Small intestine (tissue), 7 donors: ENCODE results near the gene USP33. TPM values are rescaled to one million over a fixed set of nuclear protein-coding genes. Genes with fewer than 3 reads are reported as not detected.
"Not testable (repeated sequence)": the region's sequence is repeated elsewhere in the genome, so short reads cannot be mapped to it uniquely, and the experiment has no call there.

Source experiments
- DNase-seq, 2 donors: peaks; one replicate each; pipeline versions ENCODE4 v3.0.0 to v3.0.0-alpha.2; 2013
- FAIRE-seq: peaks from 2 replicates; lab custom pipeline; 2012; peaks lifted over from hg19 to GRCh38; lab: Jason Lieb, UNC
- H3K27ac ChIP-seq, 3 donors: one replicate each; pipeline ENCODE4 v1.5.1; 2013; ENCODE audit warnings: low read length in 2 of 3, mild to moderate bottlenecking in 2 of 3, control low read depth in 1 of 3, inconsistent platforms in 1 of 3, low read depth in 1 of 3, moderate library complexity in 1 of 3
- H3K27me3 ChIP-seq, 3 donors: one replicate each; pipeline ENCODE4 v1.6.1; 2013; ENCODE audit warnings: low read length in 3 of 3, inconsistent platforms in 1 of 3; ENCODE audit not compliant: control insufficient read depth in 3 of 3, insufficient read depth in 3 of 3
- H3K36me3 ChIP-seq, 3 donors: one replicate each; pipeline ENCODE4 v1.6.1; 2013; ENCODE audit warnings: low read length in 3 of 3, inconsistent platforms in 1 of 3, low read depth in 1 of 3, mild to moderate bottlenecking in 1 of 3, moderate library complexity in 1 of 3; ENCODE audit not compliant: control insufficient read depth in 3 of 3, insufficient read depth in 2 of 3
- H3K4me1 ChIP-seq, 3 donors: one replicate each; pipeline ENCODE4 v1.6.1; 2013; ENCODE audit warnings: low read length in 2 of 3, inconsistent platforms in 1 of 3, low read depth in 1 of 3, mild to moderate bottlenecking in 1 of 3, moderate library complexity in 1 of 3; ENCODE audit not compliant: control insufficient read depth in 3 of 3, insufficient read depth in 2 of 3
- H3K4me3 ChIP-seq, 3 donors: one replicate each; pipeline ENCODE4 v1.5.1; 2013; ENCODE audit warnings: low read length in 3 of 3, control low read depth in 1 of 3, inconsistent platforms in 1 of 3, low read depth in 1 of 3, mild to moderate bottlenecking in 1 of 3, moderate library complexity in 1 of 3
- H3K9me3 ChIP-seq, 2 donors: one replicate each; pipeline ENCODE4 v1.6.1; 2013; ENCODE audit warnings: low read depth in 1 of 2, low read length in 1 of 2; ENCODE audit not compliant: control insufficient read depth in 2 of 2, insufficient read depth in 1 of 2
- WGBS, 3 donors: extraction: QIAGEN DNeasy Blood & Tissue Kit; methylation state at CpG; one replicate each; pipeline ENCODE4 v1.1.7; 2013; 5-methylcytosine and 5-hydroxymethylcytosine counted together
- polyA plus RNA-seq, 4 donors: library from polyadenylated mRNA; stranded (reverse) in 3 of 4; unstranded in 1 of 4; fragments of 200-250 nt in 3 of 4; fragments of 120-200 nt in 1 of 4; gene quantifications; one replicate each; pipeline versions ENCODE4 v1.2.1 to v1.2.3, GENCODE V29; 2013
- donor health status: healthy with polysubstance abuse.
- donor health status: control.
- donor health status: control.
- donor health status: Bipolar disorder and iron deficiency.
- donor health status: healthy.

The USP33 gene
- polyA plus RNA-seq, 4 donors, result 23.8 to 54.8 (median 28.2) TPM

GRCh38 chr1:77718181-77718580 lies 41.5 kb downstream of the USP33 start:
- Histone ChIP-seq H3K4me1 (no peaks in the 10 kb centered on the region), H3K27ac (no peak overlapping the region), H3K36me3 (peaks cover 18 to 36% (median 18%) of the 10 kb centered on the region in 3 donors), H3K27me3 (no peaks in the 10 kb centered on the region), H3K9me3 (peaks cover 0 to 8% of the 10 kb centered on the region in 2 donors), H3K4me3 (no peak overlapping the region)
- WGBS, 3 donors, result 98% methylated on average over 2 of the region's 2 CpGs
- peak; percentile 39 for FAIRE-seq
- DNase-seq, result no peak

- Histone ChIP-seq H3K4me3 (no peak overlapping the region), H3K36me3 (peaks cover 17 to 46% (median 17%) of the 10 kb centered on the region in 3 donors), H3K27ac (no peak overlapping the region), H3K27me3 (no peaks in the 10 kb centered on the region), H3K9me3 (peaks cover 0 to 8% of the 10 kb centered on the region in 2 donors), H3K4me1 (no peaks in the 10 kb centered on the region)
- DNase-seq (no peak), FAIRE-seq (no peak)
- WGBS, 3 donors, result 97 to 98% (median 98%) methylated on average over 4 of the region's 4 CpGs
These were observed 43.6 kb downstream of the USP33 start for GRCh38 chr1:77716065-77716464.

GRCh38 chr1:77709727-77710126 lies 49.9 kb downstream of the USP33 start:
- no peak for DNase-seq
- Histone ChIP-seq H3K9me3 (no peaks in the 10 kb centered on the region), H3K27ac (no peak overlapping the region), H3K4me1 (no peaks in the 10 kb centered on the region), H3K27me3 (no peaks in the 10 kb centered on the region), H3K4me3 (no peak overlapping the region), H3K36me3 (peaks cover 12 to 25% (median 14%) of the 10 kb centered on the region in 3 donors)
- 86 to 90% (median 88%) methylated on average over 3 of the region's 3 CpGs for WGBS, 3 donors
- FAIRE-seq, result no peak

GRCh38 chr1:77706321-77706720 lies 53.3 kb downstream of the USP33 start:
- DNase-seq (no peak), FAIRE-seq (no peak)
- Histone ChIP-seq H3K4me1 (no peaks in the 10 kb centered on the region), H3K36me3 (peaks cover 2 to 14% (median 7%) of the 10 kb centered on the region in 3 donors), H3K27ac (no peak overlapping the region), H3K27me3 (no peaks in the 10 kb centered on the region), H3K4me3 (no peak overlapping the region), H3K9me3 (no peaks in the 10 kb centered on the region)
- WGBS, 3 donors, result 95 to 99% (median 96%) methylated on average over 4 of the region's 4 CpGs

GRCh38 chr1:77704736-77705135 lies 54.9 kb downstream of the USP33 start:
- DNase-seq (no peak), FAIRE-seq (no peak)
- Histone ChIP-seq H3K4me3 (no peak overlapping the region), H3K36me3 (peaks cover 0 to 15% (median 2%) of the 10 kb centered on the region in 3 donors), H3K9me3 (peaks cover 0 to 3% of the 10 kb centered on the region in 2 donors), H3K4me1 (no peaks in the 10 kb centered on the region), H3K27ac (no peak overlapping the region), H3K27me3 (no peaks in the 10 kb centered on the region)
- 68 to 83% (median 80%) methylated on average over 2 of the region's 2 CpGs for WGBS, 3 donors

GRCh38 chr1:77699673-77700072 lies 60.0 kb downstream of the USP33 start:
- not testable (repeated sequence) for H3K4me1 ChIP-seq, FAIRE-seq

GRCh38 chr1:77697441-77697840 lies 62.2 kb downstream of the USP33 start:
- 88 to 96% (median 95%) methylated on average over 3 of the region's 3 CpGs for WGBS, 3 donors
- Histone ChIP-seq H3K4me1 (no peaks in the 10 kb centered on the region), H3K27ac (no peak overlapping the region), H3K4me3 (no peak overlapping the region), H3K36me3 (peaks cover 0 to 29% (median 4%) of the 10 kb centered on the region in 3 donors), H3K27me3 (no peaks in the 10 kb centered on the region), H3K9me3 (peaks cover 0 to 4% of the 10 kb centered on the region in 2 donors)
- DNase-seq, result no peak
- FAIRE-seq, result no peak

More at GRCh38 chr1:77699673-77700072, 60.0 kb downstream of the USP33 start:
- H3K27me3 ChIP-seq, H3K9me3 ChIP-seq, DNase-seq, H3K4me3 ChIP-seq, H3K27ac ChIP-seq: not testable (repeated sequence)
- H3K36me3 ChIP-seq, result peaks cover 0 to 19% (median 2%) of the 10 kb centered on the region in 3 donors
- WGBS, 3 donors, result 100% methylated on average over 1 of the region's 1 CpG

- peaks cover 0 to 18% (median 0%) of the 10 kb centered on the region in 3 donors for H3K36me3 ChIP-seq
- H3K4me3 ChIP-seq, result no peak overlapping the region
- WGBS, 3 donors, result 87 to 89% (median 87%) methylated on average over 3 of the region's 3 CpGs
- DNase-seq, result no peak
- no peak overlapping the region for H3K27ac ChIP-seq
- peaks cover 0 to 3% (median 0%) of the 10 kb centered on the region in 3 donors for H3K4me1 ChIP-seq
- no peak for FAIRE-seq
- H3K27me3 ChIP-seq, result no peaks in the 10 kb centered on the region
- H3K9me3 ChIP-seq, result peaks cover 0 to 5% of the 10 kb centered on the region in 2 donors
These were observed 70.7 kb downstream of the USP33 start for GRCh38 chr1:77688939-77689338.

- 34 to 56% (median 40%) methylated on average over 20 to 21 of the region's 21 CpGs for WGBS, 3 donors
- H3K9me3 ChIP-seq, result peaks cover 0 to 5% of the 10 kb centered on the region in 2 donors
These were observed 72.1 kb downstream of the USP33 start for GRCh38 chr1:77687519-77687906.

More at GRCh38 chr1:77687519-77687906, 72.1 kb downstream of the USP33 start:
- Histone ChIP-seq H3K36me3 (peaks cover 0 to 12% (median 0%) of the 10 kb centered on the region in 3 donors), H3K27ac (no peak overlapping the region), H3K4me3 (peak overlapping the region in 1 of 3 donors; percentile 31), H3K4me1 (peaks cover 0 to 4% (median 0%) of the 10 kb centered on the region in 3 donors), H3K27me3 (no peaks in the 10 kb centered on the region)
- DNase-seq, result peak; percentile 12 to 76
- FAIRE-seq, result no peak
